ENCODE results near the gene PSAP. TPM values are rescaled to one million over a fixed set of nuclear protein-coding genes. Genes with fewer than 3 reads are reported as not detected.

PSAP gene
- polyA plus RNA-seq, 2 of the 4 experiments (the other 2 are of a cell fraction): 690 to 1,519 TPM

- WGBS (ENCODE audit: missing lambda C conversion rate): 29% methylated on average over 5 of the region's 5 CpGs
- CTCF ChIA-PET: interaction anchor here (0.6 kb wide), 1 partner anchor 1761 kb away, joined by 3 read pairs; no protein-coding TSS in a partner anchor
- no peaks in the 10 kb centered on the region for H3K9me3 ChIP-seq
- peak; percentile 57 to 80 for DNase-seq (ENCODE audit: low read depth in 1 of 2, low spot score in 1 of 2)
- POLR2A ChIA-PET: interaction anchor here (0.6 to 1.3 kb wide), 3 partner anchors 10 to 43 kb away, joined by 3 to 4 read pairs (median 3); partner anchors contain the start of gene PSAP
- FAIRE-seq: no peak
- ATAC-seq: peak; percentile 57 to 88
- H3K4me1 ChIP-seq: peaks cover 67% of the 10 kb centered on the region
- peak overlapping the region; percentile 61 for H3K4me2 ChIP-seq
- no peak overlapping the region for H3K4me3 ChIP-seq
- H3K27ac ChIP-seq: peak overlapping the region; percentile 91 to 93
- TF ChIP-seq PBX3 (IDR thresholded peaks at IDR 0.05): no peak
- TF ChIP-seq, protein P1, sequence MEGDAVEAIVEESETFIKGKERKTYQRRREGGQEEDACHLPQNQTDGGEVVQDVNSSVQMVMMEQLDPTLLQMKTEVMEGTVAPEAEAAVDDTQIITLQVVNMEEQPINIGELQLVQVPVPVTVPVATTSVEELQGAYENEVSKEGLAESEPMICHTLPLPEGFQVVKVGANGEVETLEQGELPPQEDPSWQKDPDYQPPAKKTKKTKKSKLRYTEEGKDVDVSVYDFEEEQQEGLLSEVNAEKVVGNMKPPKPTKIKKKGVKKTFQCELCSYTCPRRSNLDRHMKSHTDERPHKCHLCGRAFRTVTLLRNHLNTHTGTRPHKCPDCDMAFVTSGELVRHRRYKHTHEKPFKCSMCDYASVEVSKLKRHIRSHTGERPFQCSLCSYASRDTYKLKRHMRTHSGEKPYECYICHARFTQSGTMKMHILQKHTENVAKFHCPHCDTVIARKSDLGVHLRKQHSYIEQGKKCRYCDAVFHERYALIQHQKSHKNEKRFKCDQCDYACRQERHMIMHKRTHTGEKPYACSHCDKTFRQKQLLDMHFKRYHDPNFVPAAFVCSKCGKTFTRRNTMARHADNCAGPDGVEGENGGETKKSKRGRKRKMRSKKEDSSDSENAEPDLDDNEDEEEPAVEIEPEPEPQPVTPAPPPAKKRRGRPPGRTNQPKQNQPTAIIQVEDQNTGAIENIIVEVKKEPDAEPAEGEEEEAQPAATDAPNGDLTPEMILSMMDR (IDR thresholded peaks at IDR 0.05): no peak
- TF ChIP-seq CHD4 (IDR thresholded peaks at IDR 0.05; ENCODE audit: borderline replicate concordance): no peak
- TF ChIP-seq GATA3 (IDR thresholded peaks at IDR 0.05; ENCODE audit: borderline replicate concordance): peak; percentile 47; the same call in 1 of the 2 replicates
- no peak for TF ChIP-seq ATOH8 (CRISPR knock-in tag; IDR thresholded peaks at IDR 0.05; ENCODE audit: low read depth)
- TF ChIP-seq REST (IDR thresholded peaks at IDR 0.05): no peak
- TF ChIP-seq ZC3H11A (IDR thresholded peaks at IDR 0.05): no peak
- TF ChIP-seq, protein P2, sequence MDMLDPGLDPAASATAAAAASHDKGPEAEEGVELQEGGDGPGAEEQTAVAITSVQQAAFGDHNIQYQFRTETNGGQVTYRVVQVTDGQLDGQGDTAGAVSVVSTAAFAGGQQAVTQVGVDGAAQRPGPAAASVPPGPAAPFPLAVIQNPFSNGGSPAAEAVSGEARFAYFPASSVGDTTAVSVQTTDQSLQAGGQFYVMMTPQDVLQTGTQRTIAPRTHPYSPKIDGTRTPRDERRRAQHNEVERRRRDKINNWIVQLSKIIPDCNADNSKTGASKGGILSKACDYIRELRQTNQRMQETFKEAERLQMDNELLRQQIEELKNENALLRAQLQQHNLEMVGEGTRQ (IDR thresholded peaks at IDR 0.05): peak; percentile 94
- no peak for TF ChIP-seq FOSB (CRISPR knock-in tag; IDR thresholded peaks at IDR 0.05)
- TF ChIP-seq JUNB (IDR thresholded peaks at IDR 0.05): peak; percentile 64
- TF ChIP-seq TFCP2L1 (CRISPR knock-in tag; IDR thresholded peaks at IDR 0.05): no peak
- TF ChIP-seq BHLHE40 (IDR thresholded peaks at IDR 0.05; ENCODE audit: low read depth, low read length): no peak
- no peak for TF ChIP-seq FOSL2 (IDR thresholded peaks at IDR 0.05)
- TF ChIP-seq FOSL2 (CRISPR knock-in tag; IDR thresholded peaks at IDR 0.05): peak; percentile 49
- no peak for TF ChIP-seq ZSCAN20 (CRISPR knock-in tag; IDR thresholded peaks at IDR 0.05)
- peak in 1 of 2 experiments; percentile 29; a peak in 1 of 4 replicates for TF ChIP-seq CEBPB (IDR thresholded peaks at IDR 0.05)
- TF ChIP-seq HMGXB4 (CRISPR knock-in tag; IDR thresholded peaks at IDR 0.05; ENCODE audit: borderline replicate concordance): no peak
- TF ChIP-seq, protein P3, sequence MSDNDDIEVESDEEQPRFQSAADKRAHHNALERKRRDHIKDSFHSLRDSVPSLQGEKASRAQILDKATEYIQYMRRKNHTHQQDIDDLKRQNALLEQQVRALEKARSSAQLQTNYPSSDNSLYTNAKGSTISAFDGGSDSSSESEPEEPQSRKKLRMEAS (IDR thresholded peaks at IDR 0.05): peak; percentile 67
- TF ChIP-seq NR3C1 (IDR thresholded peaks at IDR 0.05): no peak
- TF ChIP-seq RCOR1 (IDR thresholded peaks at IDR 0.05; ENCODE audit: low read depth, low read length): no peak
- TF ChIP-seq MYC (IDR thresholded peaks at IDR 0.05; ENCODE audit: borderline replicate concordance, low read length): no peak
- TF ChIP-seq, protein P4, sequence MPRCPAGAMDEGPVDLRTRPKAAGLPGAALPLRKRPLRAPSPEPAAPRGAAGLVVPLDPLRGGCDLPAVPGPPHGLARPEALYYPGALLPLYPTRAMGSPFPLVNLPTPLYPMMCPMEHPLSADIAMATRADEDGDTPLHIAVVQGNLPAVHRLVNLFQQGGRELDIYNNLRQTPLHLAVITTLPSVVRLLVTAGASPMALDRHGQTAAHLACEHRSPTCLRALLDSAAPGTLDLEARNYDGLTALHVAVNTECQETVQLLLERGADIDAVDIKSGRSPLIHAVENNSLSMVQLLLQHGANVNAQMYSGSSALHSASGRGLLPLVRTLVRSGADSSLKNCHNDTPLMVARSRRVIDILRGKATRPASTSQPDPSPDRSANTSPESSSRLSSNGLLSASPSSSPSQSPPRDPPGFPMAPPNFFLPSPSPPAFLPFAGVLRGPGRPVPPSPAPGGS (IDR thresholded peaks at IDR 0.05): no peak
- TF ChIP-seq ZNF302 (CRISPR knock-in tag; IDR thresholded peaks at IDR 0.05): no peak
- peak; percentile 65 to 77; a peak in 3 of 5 replicates for TF ChIP-seq EP300 (IDR thresholded peaks at IDR 0.05)
- peak in 1 of 2 experiments; percentile 65; a peak in 4 of 5 replicates for TF ChIP-seq JUN (IDR thresholded peaks at IDR 0.05)
- TF ChIP-seq NFE2L2 (conservative IDR thresholded peaks at IDR 0.05; ENCODE audit: low read length): no peak
- no peak for TF ChIP-seq RNF2 (IDR thresholded peaks at IDR 0.05; ENCODE audit: borderline replicate concordance, low read depth)
- no peak for TF ChIP-seq TP53 (CRISPR knock-in tag; IDR thresholded peaks at IDR 0.05)
- no peak for TF ChIP-seq EHF (CRISPR knock-in tag; IDR thresholded peaks at IDR 0.05)
- no peak for TF ChIP-seq CBX2 (IDR thresholded peaks at IDR 0.05; ENCODE audit: borderline replicate concordance, low read depth)
Observed at GRCh38 chr10:71868192-71868697, 17.2 kb upstream of the PSAP start.
